Coronary artery (tissue), 2 donors: Measurements from ENCODE around the gene RAB7B.

Experiments used
- DNase-seq: peaks from one replicate; pipeline ENCODE4 v3.0.0-alpha.2; 2017; ENCODE audit warnings: low spot score
- H3K27ac ChIP-seq, 2 donors: fragments of 200-600 bp; sonication (generic); one replicate each; pipeline ENCODE4 v1.5.1; 2016 to 2019
- H3K4me3 ChIP-seq: fragments of 200-600 bp; sonication (generic); 2 replicates; pipeline ENCODE4 v1.5.1; 2016; ENCODE audit warnings: mild to moderate bottlenecking, moderate library complexity
- CTCF ChIP-seq: fragments of 200-600 bp; sonication (generic); IDR thresholded peaks from one replicate; pipeline ENCODE4 v1.5.1; 2019; ENCODE audit warnings: antibody characterized with exemption

The RAB7B gene

GRCh38 chr1:205973377-205974232 is 29.6 kb downstream of the RAB7B start:
- no peak for DNase-seq
- no peak overlapping the region for H3K27ac ChIP-seq
- no peak overlapping the region for H3K4me3 ChIP-seq
- TF ChIP-seq CTCF, result no peak

- H3K27ac ChIP-seq, result no peak overlapping the region
- TF ChIP-seq CTCF, result no peak
- no peak overlapping the region for H3K4me3 ChIP-seq
- DNase-seq, result no peak
These were observed 30.6 kb downstream of the RAB7B start for GRCh38 chr1:205972491-205973168.

- no peak for DNase-seq
- no peak overlapping the region for H3K4me3 ChIP-seq
- TF ChIP-seq CTCF, result no peak
- H3K27ac ChIP-seq, result no peak overlapping the region
These were observed 31.1 kb downstream of the RAB7B start for GRCh38 chr1:205972081-205972480.

GRCh38 chr1:205971082-205971481 is 32.1 kb downstream of the RAB7B start:
- no peak overlapping the region for H3K27ac ChIP-seq
- no peak for DNase-seq
- no peak for TF ChIP-seq CTCF

GRCh38 chr1:205970486-205970885 is 32.7 kb downstream of the RAB7B start:
- Histone ChIP-seq H3K4me3 (no peak overlapping the region), H3K27ac (no peak overlapping the region)
- DNase-seq, result no peak
- no peak for TF ChIP-seq CTCF

More at GRCh38 chr1:205971082-205971481, 32.1 kb downstream of the RAB7B start:
- no peak overlapping the region for H3K4me3 ChIP-seq

- no peak for TF ChIP-seq CTCF
- no peak overlapping the region for H3K4me3 ChIP-seq
- DNase-seq, result no peak
- no peak overlapping the region for H3K27ac ChIP-seq
These were observed 34.0 kb downstream of the RAB7B start for GRCh38 chr1:205969229-205969628.
